Skeletal muscle tissue (tissue), 4 donors: ENCODE results near the gene GFPT1. TPM values are rescaled to one million over a fixed set of nuclear protein-coding genes. Genes with fewer than 3 reads are reported as not detected.
A peak's percentile ranks its signal among the peaks of the same experiment; 100 is the strongest.

Experiments used
- H3K27ac ChIP-seq: one replicate; pipeline ENCODE4 v1.7.0; 2013; ENCODE audit warnings: mild to moderate bottlenecking, low read depth, low read length, inconsistent platforms
- H3K27me3 ChIP-seq, 3 donors: one replicate each; pipeline ENCODE4 v1.7.0; 2013; ENCODE audit warnings: low read length in 3 of 3; ENCODE audit not compliant: control insufficient read depth in 3 of 3, insufficient read depth in 3 of 3
- H3K36me3 ChIP-seq, 3 donors: one replicate each; pipeline ENCODE4 v1.7.0; 2013; ENCODE audit warnings: low read length in 3 of 3; ENCODE audit not compliant: control insufficient read depth in 3 of 3, insufficient read depth in 3 of 3
- H3K4me1 ChIP-seq, 3 donors: one replicate each; pipeline ENCODE4 v1.7.0; 2013; ENCODE audit warnings: low read length in 3 of 3, mild to moderate bottlenecking in 3 of 3; ENCODE audit not compliant: control insufficient read depth in 3 of 3, insufficient read depth in 3 of 3
- H3K4me3 ChIP-seq, 3 donors: one replicate each; pipeline ENCODE4 v1.7.0; 2013; ENCODE audit warnings: low read length in 3 of 3
- H3K9ac ChIP-seq, 3 donors: one replicate each; pipeline ENCODE4 v1.7.0; 2013; ENCODE audit warnings: low read length in 3 of 3, mild to moderate bottlenecking in 3 of 3, moderate library complexity in 2 of 3, low read depth in 1 of 3
- H3K9me3 ChIP-seq, 3 donors: one replicate each; pipeline ENCODE4 v1.7.0; 2013; ENCODE audit warnings: low read length in 3 of 3; ENCODE audit not compliant: control insufficient read depth in 3 of 3
- total RNA-seq: library from RNA; depleted of rRNA; stranded (reverse); fragments of >200 nt; gene quantifications from one replicate; pipeline ENCODE4 v1.2.3, GENCODE V29; 2014
- donor health status: Osteomylitis.

Gene GFPT1
- total RNA-seq, 1 donor from 2014 or later = 30.8 TPM

DNA sequence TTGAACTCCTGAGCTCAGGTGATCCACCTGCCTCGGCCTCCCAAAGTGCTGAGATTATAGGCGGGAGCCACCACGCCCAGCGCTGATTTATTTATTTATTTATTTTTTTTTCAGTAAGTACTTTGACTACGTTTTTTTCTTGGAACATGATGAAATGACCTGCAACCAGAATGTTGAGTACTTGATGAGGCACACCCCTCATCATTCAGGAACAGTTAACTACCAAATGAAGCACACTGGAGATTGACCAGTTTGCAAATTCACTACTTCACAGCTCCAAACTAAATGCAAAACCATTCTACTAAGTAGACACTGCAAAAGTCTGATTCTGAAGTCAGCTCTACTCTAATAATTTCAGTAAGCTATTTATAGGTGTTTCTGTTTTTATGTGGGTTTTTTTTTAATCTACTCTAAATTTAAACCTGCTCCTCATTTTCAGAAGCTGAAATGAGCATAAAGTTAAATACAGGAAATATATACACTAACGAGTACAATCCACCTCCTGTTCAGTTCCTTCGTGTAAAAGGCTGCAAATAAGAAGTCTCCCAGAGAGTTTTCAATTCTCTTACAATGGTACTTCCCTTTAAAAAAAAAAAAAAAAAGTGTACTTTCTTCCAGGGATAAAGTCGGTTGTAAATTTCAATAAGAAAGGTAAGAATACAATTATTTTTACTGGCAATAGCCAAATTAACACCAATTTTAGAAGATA is 1.4 kb downstream of the GFPT1 start:
- Histone ChIP-seq H3K27ac (no peak overlapping the region), H3K4me3 (peak overlapping the region; percentile 80 to 86 (median 81)), H3K9me3 (no peaks in the 10 kb centered on the region), H3K4me1 (peaks cover 4 to 9% (median 6%) of the 10 kb centered on the region in 3 donors), H3K36me3 (no peaks in the 10 kb centered on the region), H3K9ac (peak overlapping the region in 1 of 3 donors; percentile 84), H3K27me3 (no peaks in the 10 kb centered on the region)

- Histone ChIP-seq H3K27ac (no peak overlapping the region), H3K27me3 (no peaks in the 10 kb centered on the region), H3K9me3 (no peaks in the 10 kb centered on the region), H3K4me3 (no peak overlapping the region), H3K4me1 (peaks cover 4 to 9% (median 6%) of the 10 kb centered on the region in 3 donors), H3K9ac (peak overlapping the region in 1 of 3 donors; percentile 10), H3K36me3 (no peaks in the 10 kb centered on the region)
These were observed 2.4 kb downstream of the GFPT1 start for GRCh38 chr2:69384618-69385081.

GRCh38 chr2:69383176-69383812 is 3.7 kb downstream of the GFPT1 start:
- H3K27me3 ChIP-seq = no peaks in the 10 kb centered on the region
- no peak overlapping the region for H3K9ac ChIP-seq
- no peak overlapping the region for H3K27ac ChIP-seq
- H3K4me3 ChIP-seq = no peak overlapping the region
- H3K36me3 ChIP-seq = no peaks in the 10 kb centered on the region
- H3K9me3 ChIP-seq = no peaks in the 10 kb centered on the region
- H3K4me1 ChIP-seq = peaks cover 4 to 9% (median 6%) of the 10 kb centered on the region in 3 donors

- peaks cover 2 to 7% (median 3%) of the 10 kb centered on the region in 3 donors for H3K4me1 ChIP-seq
- no peaks in the 10 kb centered on the region for H3K36me3 ChIP-seq
- no peak overlapping the region for H3K4me3 ChIP-seq
- H3K27me3 ChIP-seq = no peaks in the 10 kb centered on the region
- H3K9me3 ChIP-seq = no peaks in the 10 kb centered on the region
- H3K27ac ChIP-seq = no peak overlapping the region
- H3K9ac ChIP-seq = no peak overlapping the region
These were observed 4.5 kb downstream of the GFPT1 start for GRCh38 chr2:69382547-69382946.

DNA sequence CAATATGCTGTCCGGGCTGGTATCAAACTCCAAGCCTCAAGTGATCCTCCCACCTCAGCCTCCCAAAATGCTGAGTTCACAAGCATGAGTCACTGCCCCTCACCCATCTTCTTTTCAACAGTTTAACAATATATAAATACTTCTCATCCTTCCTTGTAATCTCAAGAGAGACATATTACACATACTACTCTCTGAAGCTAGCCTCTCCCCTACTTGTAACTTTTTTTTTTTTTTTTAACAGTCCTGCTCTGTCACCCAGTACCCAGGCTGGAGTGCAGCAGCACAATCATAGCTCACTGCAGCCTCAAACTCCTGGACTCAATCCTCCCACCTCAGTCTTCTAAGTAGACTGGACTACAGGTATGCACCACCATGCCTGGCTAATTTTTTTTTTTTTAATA is 5.7 kb downstream of the GFPT1 start:
- H3K36me3 ChIP-seq = no peaks in the 10 kb centered on the region
- H3K9me3 ChIP-seq = no peaks in the 10 kb centered on the region
- H3K4me3 ChIP-seq = no peak overlapping the region
- no peak overlapping the region for H3K27ac ChIP-seq
- no peaks in the 10 kb centered on the region for H3K27me3 ChIP-seq
- peaks cover 0 to 4% (median 0%) of the 10 kb centered on the region in 3 donors for H3K4me1 ChIP-seq
- H3K9ac ChIP-seq = no peak overlapping the region

- Histone ChIP-seq H3K36me3 (no peaks in the 10 kb centered on the region), H3K9ac (no peak overlapping the region), H3K27me3 (no peaks in the 10 kb centered on the region), H3K9me3 (no peaks in the 10 kb centered on the region), H3K4me1 (peaks cover 0 to 3% (median 3%) of the 10 kb centered on the region in 3 donors), H3K4me3 (no peak overlapping the region), H3K27ac (no peak overlapping the region)
These were observed 6.7 kb downstream of the GFPT1 start for GRCh38 chr2:69380072-69380917.

DNA sequence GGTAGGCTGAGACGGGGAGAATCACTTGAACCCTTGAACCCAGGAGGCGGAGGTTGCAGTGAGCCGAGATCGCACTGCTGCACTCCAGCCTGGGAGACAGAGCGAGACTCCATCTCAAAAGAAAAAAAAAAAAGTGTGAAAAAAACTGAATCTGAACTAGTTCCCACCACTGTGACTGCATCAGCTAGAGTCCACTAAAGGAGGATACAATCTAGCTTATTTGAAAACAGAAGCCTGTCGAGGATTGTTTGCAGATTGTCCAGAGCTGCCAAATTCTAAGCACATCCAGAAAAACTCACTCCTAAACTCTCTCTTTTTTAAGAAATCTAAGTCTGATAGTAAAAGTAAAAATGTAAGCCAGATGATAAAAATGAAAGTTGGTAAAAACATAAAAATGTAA is 10.6 kb downstream of the GFPT1 start:
- Histone ChIP-seq H3K27me3 (no peaks in the 10 kb centered on the region), H3K27ac (no peak overlapping the region), H3K4me3 (no peak overlapping the region), H3K36me3 (peaks cover 5 to 9% (median 7%) of the 10 kb centered on the region in 3 donors), H3K4me1 (peaks cover 0 to 3% (median 3%) of the 10 kb centered on the region in 3 donors), H3K9ac (no peak overlapping the region), H3K9me3 (no peaks in the 10 kb centered on the region)

DNA sequence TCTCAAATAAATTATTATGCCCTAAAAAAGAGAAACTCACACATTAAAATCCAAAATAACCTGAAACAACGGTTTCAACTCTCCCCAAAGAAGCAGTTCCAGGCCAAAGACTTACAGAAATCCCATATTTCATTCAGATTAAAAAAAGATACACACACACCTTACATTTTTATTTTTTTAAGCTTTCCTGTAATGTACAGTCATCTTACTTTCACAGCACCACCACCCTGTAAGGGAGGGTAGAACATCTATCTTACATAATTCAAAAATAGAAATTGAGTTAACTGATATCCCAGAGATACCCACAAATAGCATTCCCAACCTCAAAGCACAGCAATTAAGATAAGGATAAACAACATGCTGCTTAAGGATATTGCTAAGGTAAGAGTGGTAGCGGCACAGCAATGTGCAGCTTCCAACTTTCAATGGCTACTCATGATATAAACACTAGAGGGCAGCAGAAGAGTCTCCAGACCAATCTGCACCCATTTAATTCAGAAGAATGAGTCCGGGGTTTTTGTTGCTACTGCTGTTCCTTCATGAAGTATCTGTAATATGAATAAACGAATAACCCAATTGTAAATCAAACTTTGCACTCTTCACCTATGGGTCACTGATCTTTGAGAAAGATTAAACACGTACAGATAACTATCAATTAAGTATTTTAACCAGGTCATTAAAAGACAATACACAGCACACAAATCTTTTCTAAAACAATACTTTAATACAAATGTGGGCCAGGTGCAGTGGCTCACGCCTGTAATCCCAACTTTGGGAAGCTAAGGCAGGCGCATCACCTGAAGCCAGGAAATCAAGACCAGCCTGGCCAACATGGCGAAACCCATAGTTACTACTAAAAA is 11.3 kb downstream of the GFPT1 start:
- H3K27ac ChIP-seq = no peak overlapping the region

GRCh38 chr2:69372767-69373166 is 14.3 kb downstream of the GFPT1 start:
- no peak overlapping the region for H3K4me3 ChIP-seq
- peaks cover 17 to 32% (median 30%) of the 10 kb centered on the region in 3 donors for H3K36me3 ChIP-seq
- H3K27ac ChIP-seq = no peak overlapping the region
- no peak overlapping the region for H3K9ac ChIP-seq
- peaks cover 0 to 3% (median 3%) of the 10 kb centered on the region in 3 donors for H3K4me1 ChIP-seq
- H3K9me3 ChIP-seq = no peaks in the 10 kb centered on the region
- no peaks in the 10 kb centered on the region for H3K27me3 ChIP-seq

More for the DNA sequence above, 11.3 kb downstream of the GFPT1 start:
- H3K9ac ChIP-seq = no peak overlapping the region
- H3K9me3 ChIP-seq = no peaks in the 10 kb centered on the region
- no peak overlapping the region for H3K4me3 ChIP-seq
- no peaks in the 10 kb centered on the region for H3K27me3 ChIP-seq
- peaks cover 5 to 10% (median 7%) of the 10 kb centered on the region in 3 donors for H3K36me3 ChIP-seq
- peaks cover 0 to 3% (median 3%) of the 10 kb centered on the region in 3 donors for H3K4me1 ChIP-seq
